Panc1 (cell line): ENCODE data around the gene ASCL3. TPM values are rescaled to one million over a fixed set of nuclear protein-coding genes. Genes with fewer than 3 reads are reported as not detected.

Experiments used
- ATAC-seq: fragments of 200-7000 bp; cut with Tn5 transposase; 2 replicates; pipeline ENCODE4 v1.9.1; 2020; ENCODE audit warnings: mild to moderate bottlenecking, moderate library complexity
- BruUV-seq: library from RNA; stranded (reverse); fragments of 400-500 nt; replicated peaks from 2 replicates; lab custom pipeline; 2021; lab: Mats Ljungman, UMichigan
- CTCF ChIA-PET: fragments of 300-600 bp; sonication (Branson Sonifier 250); formaldehyde crosslinking; loops from one replicate; lab custom pipeline; 2022; ENCODE audit warnings: antibody characterized with exemption; lab: Charles Lee
- POLR2A ChIA-PET: fragments of 300-600 bp; sonication (Branson Sonifier 250); formaldehyde crosslinking; loops from one replicate; lab custom pipeline; 2022; ENCODE audit warnings: antibody characterized with exemption; lab: Charles Lee
- DNase-seq: peaks from one replicate; pipeline ENCODE4 v3.0.0-alpha.2; 2010; ENCODE audit warnings: low read depth, low spot score
- H3K27ac ChIP-seq: 2 replicates; pipeline ENCODE4 v1.5.1; 2011; ENCODE audit warnings: mild to moderate bottlenecking, low read length, inconsistent platforms
- H3K27me3 ChIP-seq: fragments of 200-500 bp; sonication (Bioruptor generic); 2 replicates; pipeline ENCODE4 v1.6.0; 2014; ENCODE audit warnings: low read length, inconsistent platforms; ENCODE audit not compliant: control insufficient read depth, insufficient read depth
- H3K36me3 ChIP-seq: fragments of 200-500 bp; sonication (Bioruptor generic); 2 replicates; pipeline ENCODE4 v1.5.1; 2014; ENCODE audit warnings: inconsistent platforms, mild to moderate bottlenecking, low read length, moderate library complexity; ENCODE audit not compliant: control insufficient read depth, insufficient read depth
- H3K4me1 ChIP-seq: 2 replicates; pipeline ENCODE4 v1.5.1; 2011; ENCODE audit warnings: inconsistent platforms, mild to moderate bottlenecking, low read length, moderate library complexity; ENCODE audit not compliant: control insufficient read depth, insufficient read depth
- H3K4me3 ChIP-seq, 2 experiments: 2 replicates each; pipeline ENCODE4 v1.5.1; 2011 to 2012; ENCODE audit warnings: low read depth in 2 of 2, low read length in 2 of 2, mild to moderate bottlenecking in 2 of 2, inconsistent platforms in 1 of 2, moderate library complexity in 1 of 2
- H3K9me3 ChIP-seq: fragments of 200-500 bp; sonication (Bioruptor generic); 2 replicates; pipeline ENCODE4 v1.5.1; 2014; ENCODE audit warnings: low read depth, mild to moderate bottlenecking, inconsistent platforms, low read length, moderate library complexity; ENCODE audit not compliant: control insufficient read depth, insufficient read depth
- POLR2AphosphoS5 ChIP-seq: IDR thresholded peaks from 2 replicates; pipeline ENCODE4 v1.6.1; 2012; ENCODE audit warnings: mild to moderate bottlenecking, low read depth, low read length, moderate library complexity
- SIN3A ChIP-seq: IDR thresholded peaks from 2 replicates; pipeline ENCODE4 v1.6.1; 2012; ENCODE audit warnings: low read depth, mild to moderate bottlenecking, low read length, moderate library complexity, borderline replicate concordance; ENCODE audit not compliant: insufficient read depth
- TCF7L2 ChIP-seq: IDR thresholded peaks from 2 replicates; pipeline ENCODE4 v1.6.1; 2011; ENCODE audit warnings: mild to moderate bottlenecking, low read depth, low read length, inconsistent platforms
- in situ Hi-C: cut with HindIII; loops from 2 replicates; pipeline ENCODE4 v1.10.0; 2016; ENCODE audit warnings: low sequenced_read_pairs, low pct_unique_long_range_greater_than_20kb
- intact Hi-C: fragments of 100-400 bp; cut with micrococcal nuclease; formaldehyde crosslinking; loops from one replicate; pipeline ENCODE4 v1.10.0; 2022; ENCODE audit not compliant: unreplicated experiment
- total RNA-seq: library from RNA; stranded (reverse); gene quantifications from one replicate; pipeline ENCODE4 v1.2.1, GENCODE V29; 2021; ENCODE audit not compliant: unreplicated experiment
- TF ChIP-seq, protein P1 (sequence below): fragments of 450-650 bp; IDR thresholded peaks from 2 replicates; pipeline ENCODE4 v1.5.1; 2017; ENCODE audit warnings: mild to moderate bottlenecking
- TF ChIP-seq, protein P2 (sequence below), 2 experiments: IDR thresholded peaks; 2 replicates each; pipeline ENCODE4 v1.6.1; 2011 to 2012; ENCODE audit warnings: low read depth in 2 of 2, control low read depth in 1 of 2, low read length in 1 of 2, mild to moderate bottlenecking in 1 of 2, moderate library complexity in 1 of 2; ENCODE audit not compliant: insufficient read depth in 1 of 2

The ASCL3 gene
- total RNA-seq, 1 experiment from 2014 or later = not detected

DNA sequence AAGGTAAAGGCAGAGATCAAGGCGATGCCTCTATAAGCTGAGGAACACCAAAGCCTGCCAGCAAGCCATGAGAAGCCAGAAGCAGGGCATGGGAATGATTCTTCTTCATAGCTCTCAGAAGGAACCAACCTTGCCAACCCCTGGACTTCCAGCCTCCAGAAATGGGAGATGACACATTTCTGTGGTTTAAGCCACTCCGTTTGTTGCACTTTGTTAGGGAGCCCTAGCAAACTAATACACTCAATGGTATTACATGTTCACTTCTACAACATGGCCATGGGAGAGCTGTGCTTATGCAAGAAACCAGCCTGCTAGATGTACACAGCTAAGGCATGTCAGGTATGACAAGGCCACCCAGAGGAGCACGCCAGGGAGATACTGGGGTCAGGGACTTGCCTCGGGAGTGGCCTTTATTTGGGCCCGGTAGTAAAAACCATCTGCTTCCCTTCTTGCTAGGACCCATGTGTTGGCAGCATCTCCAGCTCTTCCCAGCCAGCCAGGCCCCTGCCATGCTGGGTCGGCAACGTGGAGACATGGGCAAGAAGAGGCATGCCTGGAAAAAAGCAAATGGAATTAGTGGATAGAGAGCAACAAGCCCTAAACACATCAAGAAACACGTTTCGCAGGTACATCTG lies 13.7 kb downstream of the ASCL3 start:
- no peak for TF ChIP-seq POLR2AphosphoS5
- no peak for TF ChIP-seq SIN3A
- TF ChIP-seq, protein P1, sequence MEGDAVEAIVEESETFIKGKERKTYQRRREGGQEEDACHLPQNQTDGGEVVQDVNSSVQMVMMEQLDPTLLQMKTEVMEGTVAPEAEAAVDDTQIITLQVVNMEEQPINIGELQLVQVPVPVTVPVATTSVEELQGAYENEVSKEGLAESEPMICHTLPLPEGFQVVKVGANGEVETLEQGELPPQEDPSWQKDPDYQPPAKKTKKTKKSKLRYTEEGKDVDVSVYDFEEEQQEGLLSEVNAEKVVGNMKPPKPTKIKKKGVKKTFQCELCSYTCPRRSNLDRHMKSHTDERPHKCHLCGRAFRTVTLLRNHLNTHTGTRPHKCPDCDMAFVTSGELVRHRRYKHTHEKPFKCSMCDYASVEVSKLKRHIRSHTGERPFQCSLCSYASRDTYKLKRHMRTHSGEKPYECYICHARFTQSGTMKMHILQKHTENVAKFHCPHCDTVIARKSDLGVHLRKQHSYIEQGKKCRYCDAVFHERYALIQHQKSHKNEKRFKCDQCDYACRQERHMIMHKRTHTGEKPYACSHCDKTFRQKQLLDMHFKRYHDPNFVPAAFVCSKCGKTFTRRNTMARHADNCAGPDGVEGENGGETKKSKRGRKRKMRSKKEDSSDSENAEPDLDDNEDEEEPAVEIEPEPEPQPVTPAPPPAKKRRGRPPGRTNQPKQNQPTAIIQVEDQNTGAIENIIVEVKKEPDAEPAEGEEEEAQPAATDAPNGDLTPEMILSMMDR = no peak
- TF ChIP-seq, protein P2, sequence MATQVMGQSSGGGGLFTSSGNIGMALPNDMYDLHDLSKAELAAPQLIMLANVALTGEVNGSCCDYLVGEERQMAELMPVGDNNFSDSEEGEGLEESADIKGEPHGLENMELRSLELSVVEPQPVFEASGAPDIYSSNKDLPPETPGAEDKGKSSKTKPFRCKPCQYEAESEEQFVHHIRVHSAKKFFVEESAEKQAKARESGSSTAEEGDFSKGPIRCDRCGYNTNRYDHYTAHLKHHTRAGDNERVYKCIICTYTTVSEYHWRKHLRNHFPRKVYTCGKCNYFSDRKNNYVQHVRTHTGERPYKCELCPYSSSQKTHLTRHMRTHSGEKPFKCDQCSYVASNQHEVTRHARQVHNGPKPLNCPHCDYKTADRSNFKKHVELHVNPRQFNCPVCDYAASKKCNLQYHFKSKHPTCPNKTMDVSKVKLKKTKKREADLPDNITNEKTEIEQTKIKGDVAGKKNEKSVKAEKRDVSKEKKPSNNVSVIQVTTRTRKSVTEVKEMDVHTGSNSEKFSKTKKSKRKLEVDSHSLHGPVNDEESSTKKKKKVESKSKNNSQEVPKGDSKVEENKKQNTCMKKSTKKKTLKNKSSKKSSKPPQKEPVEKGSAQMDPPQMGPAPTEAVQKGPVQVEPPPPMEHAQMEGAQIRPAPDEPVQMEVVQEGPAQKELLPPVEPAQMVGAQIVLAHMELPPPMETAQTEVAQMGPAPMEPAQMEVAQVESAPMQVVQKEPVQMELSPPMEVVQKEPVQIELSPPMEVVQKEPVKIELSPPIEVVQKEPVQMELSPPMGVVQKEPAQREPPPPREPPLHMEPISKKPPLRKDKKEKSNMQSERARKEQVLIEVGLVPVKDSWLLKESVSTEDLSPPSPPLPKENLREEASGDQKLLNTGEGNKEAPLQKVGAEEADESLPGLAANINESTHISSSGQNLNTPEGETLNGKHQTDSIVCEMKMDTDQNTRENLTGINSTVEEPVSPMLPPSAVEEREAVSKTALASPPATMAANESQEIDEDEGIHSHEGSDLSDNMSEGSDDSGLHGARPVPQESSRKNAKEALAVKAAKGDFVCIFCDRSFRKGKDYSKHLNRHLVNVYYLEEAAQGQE (IDR thresholded peaks at IDR 0.05; ENCODE audit: insufficient read depth in 1 of 2, low read depth in 2 of 2, low read length in 1 of 2) = no peak
- no peak for TF ChIP-seq TCF7L2
- ChIA-PET POLR2A (interaction anchor here (0.7 kb wide), 1 partner anchor 39 kb away, joined by 6 read pairs; no protein-coding TSS in a partner anchor), CTCF (interaction anchor here (0.7 kb wide), 1 partner anchor 14 kb away, joined by 3 read pairs; no protein-coding TSS in a partner anchor)
- no TSS peak for BruUV-seq
- no peaks in the 10 kb centered on the region for H3K27me3 ChIP-seq
- no peak overlapping the region for H3K4me3 ChIP-seq
- no peaks in the 10 kb centered on the region; the same call in 1 of the 2 replicates for H3K4me1 ChIP-seq
- no peak for ATAC-seq
- intact Hi-C loops (no loop called here), in situ Hi-C loops (no loop called here)
- H3K27ac ChIP-seq = no peak overlapping the region
- DNase-seq = no peak
- H3K36me3 ChIP-seq = no peaks in the 10 kb centered on the region
- no peaks in the 10 kb centered on the region for H3K9me3 ChIP-seq

- CTCF ChIA-PET = no interaction called here
- intact Hi-C loops = no loop called here
Observed at GRCh38 chr11:8928205-8928604, 14.6 kb downstream of the ASCL3 start.

More at GRCh38 chr11:8928205-8928604, 14.6 kb downstream of the ASCL3 start:
- Histone ChIP-seq H3K27ac (no peak overlapping the region), H3K4me3 (no peak overlapping the region), H3K27me3 (no peaks in the 10 kb centered on the region), H3K4me1 (no peaks in the 10 kb centered on the region; the same call in 1 of the 2 replicates), H3K9me3 (no peaks in the 10 kb centered on the region), H3K36me3 (no peaks in the 10 kb centered on the region)
- POLR2A ChIA-PET = no interaction called here
- BruUV-seq = no TSS peak
- DNase-seq (no peak), ATAC-seq (no peak)
- TF ChIP-seq TCF7L2 = no peak
- no peak for TF ChIP-seq SIN3A
- TF ChIP-seq, protein P2 (IDR thresholded peaks at IDR 0.05; ENCODE audit: insufficient read depth in 1 of 2, low read depth in 2 of 2, low read length in 1 of 2) = no peak
- TF ChIP-seq, protein P1 = no peak
- TF ChIP-seq POLR2AphosphoS5 = no peak
- in situ Hi-C loops = no loop called here
